ENCODE results near the gene TSEN2.

DNA sequence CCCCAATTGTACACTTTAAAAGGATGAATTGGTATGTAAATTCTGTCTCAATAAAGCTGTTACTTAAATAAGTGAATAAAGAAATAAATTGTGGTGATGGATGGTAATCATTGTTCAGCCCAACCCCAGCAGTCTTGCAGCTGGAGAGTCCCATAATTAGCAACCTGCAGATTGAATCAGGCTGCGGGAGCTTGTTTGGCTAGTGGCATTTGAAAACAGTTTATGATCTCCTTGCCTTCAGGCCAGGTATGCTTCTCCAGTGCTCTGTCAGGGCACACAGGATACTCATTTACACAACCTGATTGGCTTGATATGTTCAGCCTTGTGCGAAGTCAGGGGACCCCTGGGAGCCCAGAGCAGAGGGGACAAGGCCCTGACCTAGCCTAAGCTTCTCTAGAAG, 16.5 kb upstream of the TSEN2 start:
- TF ChIP-seq POLR2A (IDR thresholded peaks at IDR 0.05; ENCODE audit: low read length), result no peak
- no peak for TF ChIP-seq EP300 (IDR thresholded peaks at IDR 0.05)
